ENCODE data around the gene LHX5.

LHX5 gene

GRCh38 chr12:113464852-113465719 is 6.6 kb downstream of the LHX5 start:
- peak; percentile 23 for DNase-seq

- no peak for DNase-seq
Measured at GRCh38 chr12:113464452-113464775, 7.3 kb downstream of the LHX5 start.

- no peak for DNase-seq
Measured at GRCh38 chr12:113463746-113464451, 7.8 kb downstream of the LHX5 start.

- DNase-seq, result peak; percentile 27
Measured at GRCh38 chr12:113462998-113463745, 8.5 kb downstream of the LHX5 start.

DNA sequence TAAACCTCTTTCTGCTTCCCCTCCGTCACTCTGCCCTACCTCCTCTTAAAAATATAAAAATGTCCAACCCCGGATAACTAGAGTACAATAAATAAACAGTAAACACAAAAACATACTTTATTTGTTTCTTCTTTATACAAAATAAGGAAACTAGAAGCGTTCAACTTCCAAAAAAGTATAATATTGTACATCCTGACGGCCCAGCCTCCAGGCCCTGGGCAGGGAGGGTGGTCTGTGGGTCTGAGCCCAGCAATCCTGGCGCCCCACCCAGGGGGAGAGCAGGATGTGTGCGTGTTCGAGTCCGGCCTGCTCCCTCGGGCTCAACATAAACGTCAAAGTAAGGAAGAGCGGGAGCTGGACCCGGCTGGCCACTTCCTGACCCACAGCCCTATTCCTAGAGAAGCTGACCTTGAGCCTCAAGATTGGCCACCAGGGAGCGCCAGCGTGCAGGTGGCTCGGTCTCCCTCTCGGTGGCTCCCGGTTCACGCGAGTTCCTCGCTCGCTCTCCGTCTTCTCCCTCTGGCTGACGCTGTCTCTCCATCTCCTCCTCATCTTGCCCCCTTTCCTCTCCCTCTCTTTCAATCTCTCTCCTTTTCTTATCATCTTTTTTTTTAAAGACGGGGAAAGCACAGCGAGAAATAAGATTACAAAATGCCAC is 9.4 kb downstream of the LHX5 start:
- peak; percentile 83 for DNase-seq

DNA sequence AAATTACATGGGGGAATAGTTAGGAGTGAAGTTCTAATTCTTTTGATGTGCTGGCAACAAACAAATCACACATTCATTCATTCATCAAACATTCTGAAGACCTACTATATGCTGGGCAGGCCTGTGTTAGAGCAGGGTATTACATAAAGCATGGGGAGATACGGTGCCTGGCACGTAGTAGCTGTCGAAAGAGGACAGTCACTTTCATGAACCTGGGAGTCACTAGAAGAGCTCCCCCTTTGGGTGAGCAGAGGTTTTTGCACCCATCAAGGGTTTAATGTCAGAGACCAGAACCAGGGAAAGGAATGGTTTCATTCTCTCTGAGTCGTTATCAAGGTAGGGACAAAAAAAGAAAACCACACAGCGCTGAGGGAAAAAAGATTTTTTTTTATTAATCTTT is 10.0 kb downstream of the LHX5 start:
- DNase-seq, result peak; percentile 55

DNA sequence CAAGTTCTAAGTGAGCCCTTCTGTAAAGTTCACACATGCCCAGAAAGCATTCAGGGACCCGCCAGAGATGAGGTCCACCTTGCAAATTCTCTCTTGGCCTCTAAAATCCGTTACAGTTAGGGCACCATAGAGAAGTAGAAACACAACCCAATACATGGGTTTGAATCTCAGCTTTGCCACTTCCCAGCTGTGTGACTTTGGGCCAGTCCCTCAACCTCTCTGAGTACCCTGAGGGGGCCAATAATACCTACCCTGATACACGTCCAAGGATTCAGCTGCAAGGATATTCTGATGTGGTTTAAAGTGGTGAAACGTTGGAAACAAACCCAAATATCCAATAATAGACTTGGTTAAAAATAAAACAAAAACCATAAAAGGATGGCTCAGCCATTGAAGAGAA is 11.7 kb downstream of the LHX5 start:
- DNase-seq, result no peak

DNA sequence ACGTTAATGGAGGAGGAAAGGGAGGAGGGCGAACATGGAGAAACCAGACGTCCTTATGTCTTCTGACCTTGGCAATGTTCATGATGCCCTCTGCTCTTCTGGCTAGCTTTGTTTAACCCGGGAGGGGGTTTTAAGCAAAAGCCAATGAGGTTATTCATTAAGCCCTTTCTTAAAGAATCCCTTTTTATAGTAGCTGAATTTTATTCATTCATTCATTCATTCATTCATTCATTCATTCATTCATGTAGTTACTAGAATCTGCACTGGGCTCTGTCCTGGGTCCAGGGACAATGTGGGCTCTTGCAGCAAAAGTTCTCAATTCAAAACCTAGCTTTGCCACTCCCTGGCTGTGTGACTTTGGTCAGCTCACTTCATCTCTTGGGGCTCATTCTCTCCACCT is 14.0 kb downstream of the LHX5 start:
- DNase-seq, result no peak

GRCh38 chr12:113457185-113457584 is 14.5 kb downstream of the LHX5 start:
- peak; percentile 68 for DNase-seq

DNA sequence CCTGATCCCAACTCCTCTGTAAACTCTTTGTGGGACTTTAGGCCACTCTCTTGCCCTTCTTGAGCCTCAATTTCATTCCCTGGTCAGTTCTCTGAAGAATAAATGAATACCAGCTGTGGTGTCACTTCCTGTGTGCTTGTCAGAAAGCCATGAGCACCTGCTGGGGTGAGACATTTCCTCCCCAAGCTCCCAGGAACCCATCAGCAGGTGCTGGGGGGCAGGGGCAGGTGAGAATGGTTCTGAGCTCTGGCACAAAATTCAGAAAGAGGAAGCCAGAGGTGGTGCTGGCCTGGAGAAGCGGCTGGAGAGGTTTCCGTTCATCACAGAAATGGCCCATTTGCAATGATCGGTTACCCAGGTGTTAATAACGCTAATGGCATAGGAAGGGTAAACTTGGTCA is 14.9 kb downstream of the LHX5 start:
- DNase-seq, result peak; percentile 68

DNA sequence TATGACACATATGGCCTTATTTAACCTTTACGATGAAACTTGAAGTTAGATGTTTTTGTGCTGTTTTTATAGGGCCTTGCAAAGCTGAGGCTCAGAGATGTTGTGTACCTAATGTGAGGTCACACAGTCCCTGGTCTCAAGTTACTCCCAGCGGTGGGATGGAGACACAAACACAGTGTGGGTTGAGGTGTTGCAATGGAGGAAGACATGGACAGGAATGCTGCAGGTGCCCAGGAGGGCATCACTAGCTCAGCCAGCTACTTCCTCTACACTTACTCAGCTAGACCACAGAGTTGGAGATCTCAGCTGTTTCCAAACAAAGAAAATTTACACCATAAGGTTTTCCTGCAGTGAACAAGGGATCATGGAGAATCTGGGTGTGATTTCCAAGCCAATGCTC is 15.5 kb downstream of the LHX5 start:
- no peak for DNase-seq

DNA sequence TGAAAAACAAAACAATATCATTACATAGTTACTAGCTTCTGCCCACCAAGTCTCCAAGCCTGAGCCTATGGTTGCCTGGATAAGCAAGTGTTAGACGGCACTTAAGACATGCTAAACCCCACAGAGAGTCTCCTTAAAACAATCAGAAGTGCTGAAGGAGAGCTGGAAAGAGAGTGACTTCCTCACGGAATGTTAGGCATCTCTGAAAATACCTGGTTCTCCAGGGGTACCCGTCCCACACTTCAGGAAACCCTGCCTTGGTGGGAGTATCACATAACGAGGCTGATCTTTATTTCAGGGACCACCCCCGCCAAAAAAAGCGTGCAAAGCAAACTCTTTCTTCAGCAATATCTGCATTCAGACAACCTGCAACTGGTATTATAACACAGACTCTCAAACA is 18.3 kb downstream of the LHX5 start:
- DNase-seq, result no peak

DNA sequence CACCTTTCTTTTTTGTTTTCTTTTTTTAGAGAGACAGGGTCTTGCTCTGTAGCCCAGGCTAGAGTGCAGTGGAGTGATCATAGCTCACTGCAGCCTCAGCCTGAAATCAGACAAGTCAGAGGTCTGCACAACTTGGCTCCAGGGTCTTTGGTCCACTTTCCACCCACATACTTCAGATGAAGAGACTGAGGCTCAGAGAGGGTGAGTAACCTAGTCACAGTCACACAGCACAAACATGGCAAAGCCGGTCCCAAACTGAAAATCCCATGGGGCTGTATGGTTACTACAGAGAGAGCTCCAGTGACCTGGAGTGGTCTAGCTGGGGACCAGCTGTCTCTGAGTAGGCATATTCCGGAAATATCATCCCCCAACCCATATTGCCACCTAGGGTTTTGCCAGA is 19.2 kb downstream of the LHX5 start:
- no peak for DNase-seq

DNA sequence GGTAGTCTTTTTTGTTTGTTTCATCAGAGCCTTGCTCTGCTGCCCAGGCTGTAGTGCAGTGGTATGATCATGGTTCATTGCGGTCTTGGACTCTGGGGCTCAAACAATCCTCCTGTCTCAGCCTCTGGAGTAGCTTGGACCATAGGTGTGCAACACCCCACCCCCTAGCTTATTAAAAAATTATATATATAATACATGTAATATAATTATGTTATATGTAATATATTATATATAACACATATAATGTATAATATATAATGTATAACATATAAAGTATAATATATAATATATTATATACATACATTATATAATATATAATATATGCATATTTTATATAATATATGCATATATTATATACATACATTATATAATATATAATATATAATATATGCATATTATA is 21.8 kb downstream of the LHX5 start:
- no peak for DNase-seq

DNA sequence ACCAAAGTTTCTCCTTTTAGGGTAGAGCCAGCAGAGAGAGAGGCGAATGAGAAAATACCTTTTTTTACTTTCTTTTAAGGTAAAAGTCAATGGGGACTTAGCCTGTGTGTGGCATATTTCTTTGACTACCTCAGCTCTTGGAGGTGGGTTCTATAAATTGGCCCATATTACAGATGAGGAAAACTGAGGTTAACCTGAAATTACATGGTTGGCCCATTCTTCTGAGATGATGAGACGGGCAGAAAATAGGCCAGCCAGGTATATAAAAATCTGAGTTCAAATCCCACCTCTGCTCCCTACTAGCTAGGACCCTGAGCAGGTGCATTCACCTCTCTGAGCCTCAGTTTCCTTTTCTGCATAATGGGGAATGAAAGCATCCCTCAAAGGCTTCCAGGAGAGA is 22.4 kb downstream of the LHX5 start:
- DNase-seq, result no peak

GRCh38 chr12:113448873-113449272 is 22.8 kb downstream of the LHX5 start:
- DNase-seq, result no peak

DNA sequence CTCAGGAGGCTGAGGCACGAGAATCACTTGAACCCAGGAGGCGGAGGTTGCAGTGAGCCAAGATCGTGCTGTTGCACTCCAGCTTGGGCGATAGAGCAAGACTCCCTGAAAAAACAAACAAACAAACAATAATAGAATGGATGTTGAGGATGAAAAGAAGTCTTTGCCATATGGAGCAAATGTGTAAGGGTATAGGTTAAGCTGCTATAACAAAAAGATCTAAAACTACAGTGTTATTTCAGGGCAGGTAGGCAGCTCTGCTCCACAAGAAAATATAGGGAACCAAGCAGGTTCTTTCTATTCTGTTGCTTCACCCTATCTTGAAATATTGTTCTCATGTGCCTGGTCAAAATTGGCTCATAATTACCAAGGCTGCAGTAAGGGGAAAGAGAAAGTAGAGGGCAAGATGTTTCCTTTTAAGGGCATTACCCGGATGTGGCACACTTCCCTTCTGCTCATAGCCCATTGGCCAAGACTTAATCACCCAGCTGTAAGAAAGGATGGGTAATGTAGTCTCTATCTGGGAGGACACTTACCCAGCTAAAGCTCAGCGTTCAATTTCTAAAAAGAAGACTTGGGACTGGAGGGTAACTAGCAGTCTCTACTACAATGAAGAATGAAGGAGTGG is 26.0 kb downstream of the LHX5 start:
- DNase-seq, result no peak

- no peak for DNase-seq
Measured at GRCh38 chr12:113443030-113443539, 28.6 kb downstream of the LHX5 start.

DNA sequence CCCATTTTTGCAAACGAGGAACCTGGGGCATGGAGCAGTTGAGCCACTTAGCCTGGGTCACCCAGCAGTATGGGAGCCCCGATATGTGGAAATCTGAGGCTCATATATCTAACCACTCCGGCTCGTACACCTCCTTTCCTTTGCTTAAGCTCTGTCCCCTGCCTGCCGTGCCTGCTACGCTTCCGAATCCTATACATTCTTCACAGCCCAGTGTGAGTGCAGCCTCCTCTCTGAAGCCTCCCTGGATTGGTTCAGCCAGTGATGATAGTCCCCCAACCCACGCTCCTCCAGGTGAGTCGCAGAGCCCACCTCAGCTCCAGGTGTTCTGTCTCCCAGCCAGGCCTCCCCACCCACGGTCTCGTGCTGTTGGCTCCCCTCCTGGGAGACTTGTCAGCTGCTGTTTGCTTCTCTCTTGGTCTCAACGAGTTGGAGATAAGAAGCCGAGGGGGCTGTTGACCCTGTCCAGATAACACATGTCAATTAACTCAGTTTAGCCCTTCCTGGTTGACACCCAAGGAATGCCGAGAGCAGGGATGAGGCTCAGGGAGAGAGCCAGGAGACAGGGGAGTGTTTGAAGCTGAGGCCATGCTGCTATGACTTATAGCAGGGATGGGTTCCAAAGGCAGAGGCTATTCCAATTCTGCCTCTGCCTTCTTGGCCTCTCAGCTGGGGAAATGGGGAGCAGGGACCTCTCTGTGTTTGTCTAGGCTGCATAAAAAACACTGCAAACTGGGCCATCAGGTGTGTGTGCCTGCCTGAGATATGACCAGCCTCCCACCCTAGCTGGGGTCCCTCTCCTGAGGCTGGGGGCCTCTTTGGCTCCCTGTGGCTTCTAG is 30.5 kb downstream of the LHX5 start:
- DNase-seq, result no peak

- DNase-seq, result no peak
Measured at GRCh38 chr12:113440336-113440735, 31.3 kb downstream of the LHX5 start.

DNA sequence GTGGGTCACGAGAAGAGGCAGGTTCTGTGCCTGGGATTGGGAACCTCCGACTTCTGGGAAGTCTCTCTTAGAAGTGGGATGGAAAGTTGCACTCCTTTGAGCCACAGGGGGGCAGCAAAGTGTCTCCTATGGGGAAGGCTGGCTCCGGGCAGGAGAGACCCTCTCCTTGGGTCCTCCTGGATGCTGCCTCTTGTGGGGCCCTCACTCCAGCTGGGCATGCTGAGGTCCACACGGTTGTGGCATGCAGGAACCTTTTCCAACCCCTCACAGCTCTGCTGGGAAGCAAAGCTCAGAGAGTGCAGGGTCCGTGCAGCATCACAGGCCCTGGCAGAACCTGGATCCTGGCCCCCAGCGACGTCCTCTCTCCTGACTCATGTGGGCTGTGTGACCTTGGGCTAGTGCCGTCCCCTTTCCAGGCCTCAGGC is 32.1 kb downstream of the LHX5 start:
- peak; percentile 77 for DNase-seq

DNA sequence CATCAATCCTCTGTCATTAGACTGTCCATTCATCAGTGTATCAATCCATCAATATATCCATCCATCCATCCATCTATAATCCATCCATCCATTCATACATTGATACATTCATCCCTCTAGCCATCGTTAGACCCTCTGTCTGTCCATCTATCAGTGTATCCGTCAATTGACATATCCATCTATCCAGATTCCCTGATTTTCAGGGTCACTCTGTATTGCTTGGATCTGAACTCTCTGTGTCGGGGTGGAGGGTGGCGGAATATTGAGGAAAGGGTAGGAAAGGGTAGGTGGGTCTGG is 32.4 kb downstream of the LHX5 start:
- DNase-seq, result no peak

All from NCI-H510A treated with DMSO at 0.1 percent for 48 hours (cell line).